ENCODE measurements around the gene SCN7A.
"Not testable (repeated sequence)": the region's sequence is repeated elsewhere in the genome, so short reads cannot be mapped to it uniquely, and the experiment has no call there.

The SCN7A gene

DNA sequence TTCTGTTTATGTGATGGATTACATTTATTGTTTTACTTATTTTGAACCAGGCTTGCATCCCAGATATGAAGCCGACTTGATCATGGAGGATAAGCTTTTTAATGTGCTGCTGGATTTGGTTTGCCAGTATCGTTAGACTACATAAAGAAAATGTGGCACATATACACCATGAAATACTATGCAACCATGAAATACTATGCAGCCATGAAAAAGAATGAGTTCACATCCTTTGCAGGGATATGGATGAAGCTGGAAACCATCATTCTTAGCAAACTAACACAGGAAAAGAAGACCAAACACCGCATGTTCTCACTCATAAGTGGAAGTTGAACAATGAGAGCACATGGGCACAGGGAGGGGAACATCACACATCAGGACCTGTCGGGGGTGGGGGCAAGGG is 38.2 kb downstream of the SCN7A start:
- H3K4me3 ChIP-seq (ENCODE audit: insufficient read depth, low read depth, low read length, poor library complexity, severe bottlenecking); H3K27ac ChIP-seq (ENCODE audit: insufficient read depth, low read length, poor library complexity, severe bottlenecking); H3K4me1 ChIP-seq (ENCODE audit: control insufficient read depth, insufficient read depth, low read length, poor library complexity, severe bottlenecking); DNase-seq; H3K36me3 ChIP-seq (ENCODE audit: control insufficient read depth, insufficient read depth, low read length); H3K9me3 ChIP-seq (ENCODE audit: control insufficient read depth, low read length); H3K27me3 ChIP-seq (replicated peaks; ENCODE audit: control insufficient read depth, insufficient read depth, low read length, poor library complexity, severe bottlenecking): not testable (repeated sequence)

DNA sequence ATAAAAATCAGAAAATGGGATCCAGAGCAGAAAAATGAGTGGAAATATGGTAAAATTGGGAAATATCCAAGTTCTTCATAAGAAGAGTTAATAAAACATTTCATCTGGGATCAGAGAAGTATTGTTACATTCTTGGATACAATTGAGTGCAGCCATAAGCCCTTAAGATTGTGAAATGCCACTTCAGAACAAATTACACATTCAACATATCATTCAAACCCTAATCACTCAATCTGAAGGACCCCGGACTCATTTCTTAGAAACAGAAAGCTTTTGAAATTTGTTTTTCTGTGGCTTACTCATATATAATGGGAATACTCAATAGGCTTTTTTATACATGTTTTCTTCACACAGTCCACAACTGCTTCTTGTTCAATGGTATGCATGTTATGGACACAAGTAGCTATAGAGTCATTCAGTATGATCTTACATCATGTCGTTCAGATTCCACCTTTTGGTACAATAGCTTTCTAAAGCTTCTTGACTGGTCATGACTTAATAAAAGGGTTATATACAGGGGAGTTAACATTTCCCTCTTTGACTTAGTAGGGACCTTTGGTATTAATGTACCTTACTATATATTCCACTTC is 39.9 kb downstream of the SCN7A start:
- H3K4me3 ChIP-seq (ENCODE audit: insufficient read depth, low read depth, low read length, poor library complexity, severe bottlenecking): no peak overlapping the region
- no peaks in the 10 kb centered on the region for H3K27me3 ChIP-seq (replicated peaks; ENCODE audit: control insufficient read depth, insufficient read depth, low read length, poor library complexity, severe bottlenecking)
- no peaks in the 10 kb centered on the region for H3K4me1 ChIP-seq (ENCODE audit: control insufficient read depth, insufficient read depth, low read length, poor library complexity, severe bottlenecking)
- no peak overlapping the region for H3K27ac ChIP-seq (ENCODE audit: insufficient read depth, low read length, poor library complexity, severe bottlenecking)
- no peaks in the 10 kb centered on the region for H3K36me3 ChIP-seq (ENCODE audit: control insufficient read depth, insufficient read depth, low read length)
- DNase-seq: no peak
- H3K9me3 ChIP-seq (ENCODE audit: control insufficient read depth, low read length): no peaks in the 10 kb centered on the region

DNA sequence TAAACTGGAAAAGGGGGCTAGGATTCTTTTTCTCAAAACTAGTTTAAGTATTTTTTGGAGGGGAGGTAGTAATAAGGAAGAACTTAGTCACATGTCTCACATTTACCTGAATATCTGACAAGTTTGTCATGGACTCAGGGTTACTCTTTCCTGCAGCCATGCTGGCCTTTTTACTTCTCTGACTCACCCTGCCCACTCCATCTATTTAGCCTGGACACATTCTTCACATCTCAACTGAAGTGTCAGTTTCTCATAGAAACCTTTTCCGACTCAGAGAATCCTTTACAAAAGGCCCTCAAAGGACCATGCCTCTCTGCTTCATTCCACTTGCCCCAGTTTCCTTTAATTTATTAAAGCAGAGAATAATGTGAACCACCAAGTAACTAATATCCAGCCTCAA is 42.6 kb downstream of the SCN7A start:
- Histone ChIP-seq H3K36me3 (ENCODE audit: control insufficient read depth, insufficient read depth, low read length) (no peaks in the 10 kb centered on the region), H3K27ac (ENCODE audit: insufficient read depth, low read length, poor library complexity, severe bottlenecking) (no peak overlapping the region), H3K27me3 (replicated peaks; ENCODE audit: control insufficient read depth, insufficient read depth, low read length, poor library complexity, severe bottlenecking) (no peaks in the 10 kb centered on the region), H3K9me3 (ENCODE audit: control insufficient read depth, low read length) (no peaks in the 10 kb centered on the region), H3K4me3 (ENCODE audit: insufficient read depth, low read depth, low read length, poor library complexity, severe bottlenecking) (no peak overlapping the region), H3K4me1 (ENCODE audit: control insufficient read depth, insufficient read depth, low read length, poor library complexity, severe bottlenecking) (no peaks in the 10 kb centered on the region)
- no peak for DNase-seq

DNA sequence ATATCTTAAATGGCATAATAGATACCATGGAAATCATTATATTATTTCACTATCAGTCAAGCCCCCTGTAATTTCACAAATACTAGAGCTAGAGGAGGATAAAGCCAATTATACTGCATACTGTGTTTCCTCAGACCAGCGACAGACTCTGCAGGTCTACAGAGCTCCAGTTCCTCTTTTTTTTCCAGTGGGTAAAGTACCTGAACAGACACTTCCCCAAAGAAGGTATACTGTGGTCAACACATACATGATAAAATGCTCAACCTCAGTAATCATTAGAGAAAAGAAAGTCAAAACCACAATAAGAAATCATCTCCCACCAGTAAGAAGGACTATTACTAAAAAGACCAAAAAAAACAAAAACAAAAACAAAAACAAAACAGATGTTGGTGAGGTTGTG is 44.6 kb downstream of the SCN7A start:
- Histone ChIP-seq H3K27ac (ENCODE audit: insufficient read depth, low read length, poor library complexity, severe bottlenecking) (no peak overlapping the region), H3K36me3 (ENCODE audit: control insufficient read depth, insufficient read depth, low read length) (no peaks in the 10 kb centered on the region), H3K27me3 (replicated peaks; ENCODE audit: control insufficient read depth, insufficient read depth, low read length, poor library complexity, severe bottlenecking) (no peaks in the 10 kb centered on the region), H3K4me1 (ENCODE audit: control insufficient read depth, insufficient read depth, low read length, poor library complexity, severe bottlenecking) (no peaks in the 10 kb centered on the region), H3K9me3 (ENCODE audit: control insufficient read depth, low read length) (no peaks in the 10 kb centered on the region), H3K4me3 (ENCODE audit: insufficient read depth, low read depth, low read length, poor library complexity, severe bottlenecking) (no peak overlapping the region)
- DNase-seq: no peak

DNA sequence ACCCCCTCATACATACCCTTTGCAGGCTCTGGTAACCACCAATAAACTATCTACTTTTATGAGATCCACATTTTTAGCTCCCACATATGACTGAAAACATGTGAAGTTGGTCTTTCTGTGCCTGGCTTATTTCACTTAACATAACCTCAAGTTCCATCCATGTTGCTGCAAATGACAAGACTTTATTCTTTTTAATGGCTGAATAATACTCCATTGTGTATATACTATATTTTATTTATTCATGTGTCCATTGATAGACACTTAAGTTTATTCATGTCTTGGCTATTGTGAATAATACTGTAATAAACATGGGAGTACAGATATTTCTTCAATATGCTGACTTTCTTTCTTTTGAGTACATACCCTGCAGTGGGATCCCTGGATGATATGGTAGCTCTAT is 45.9 kb downstream of the SCN7A start:
- no peak for DNase-seq
- Histone ChIP-seq H3K27ac (ENCODE audit: insufficient read depth, low read length, poor library complexity, severe bottlenecking) (no peak overlapping the region), H3K27me3 (replicated peaks; ENCODE audit: control insufficient read depth, insufficient read depth, low read length, poor library complexity, severe bottlenecking) (no peaks in the 10 kb centered on the region), H3K9me3 (ENCODE audit: control insufficient read depth, low read length) (no peaks in the 10 kb centered on the region), H3K36me3 (ENCODE audit: control insufficient read depth, insufficient read depth, low read length) (no peaks in the 10 kb centered on the region), H3K4me1 (ENCODE audit: control insufficient read depth, insufficient read depth, low read length, poor library complexity, severe bottlenecking) (no peaks in the 10 kb centered on the region), H3K4me3 (ENCODE audit: insufficient read depth, low read depth, low read length, poor library complexity, severe bottlenecking) (no peak overlapping the region)

DNA sequence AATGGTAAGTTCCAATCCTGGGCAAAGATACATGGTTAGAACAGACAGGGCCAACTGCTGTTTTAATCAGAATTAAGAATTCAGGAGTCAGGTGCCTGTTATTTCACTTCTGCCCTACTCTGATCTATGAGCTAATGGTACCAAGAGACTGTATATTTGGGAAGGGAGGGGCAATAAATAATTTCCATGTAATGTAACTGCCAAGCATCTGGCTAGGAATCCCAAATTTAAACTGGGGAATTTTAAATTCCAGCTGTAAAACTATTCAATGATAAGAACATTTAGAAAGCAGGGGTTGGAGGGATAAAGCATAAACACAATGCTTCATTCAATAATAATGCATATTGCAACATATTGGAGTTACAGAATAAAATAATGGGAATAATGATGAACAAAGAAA is 49.7 kb downstream of the SCN7A start:
- H3K9me3 ChIP-seq (ENCODE audit: control insufficient read depth, low read length): no peaks in the 10 kb centered on the region
- no peaks in the 10 kb centered on the region for H3K36me3 ChIP-seq (ENCODE audit: control insufficient read depth, insufficient read depth, low read length)
- no peak overlapping the region for H3K4me3 ChIP-seq (ENCODE audit: insufficient read depth, low read depth, low read length, poor library complexity, severe bottlenecking)
- no peak overlapping the region for H3K27ac ChIP-seq (ENCODE audit: insufficient read depth, low read length, poor library complexity, severe bottlenecking)
- DNase-seq: no peak
- no peaks in the 10 kb centered on the region for H3K4me1 ChIP-seq (ENCODE audit: control insufficient read depth, insufficient read depth, low read length, poor library complexity, severe bottlenecking)
- H3K27me3 ChIP-seq (replicated peaks; ENCODE audit: control insufficient read depth, insufficient read depth, low read length, poor library complexity, severe bottlenecking): no peaks in the 10 kb centered on the region

DNA sequence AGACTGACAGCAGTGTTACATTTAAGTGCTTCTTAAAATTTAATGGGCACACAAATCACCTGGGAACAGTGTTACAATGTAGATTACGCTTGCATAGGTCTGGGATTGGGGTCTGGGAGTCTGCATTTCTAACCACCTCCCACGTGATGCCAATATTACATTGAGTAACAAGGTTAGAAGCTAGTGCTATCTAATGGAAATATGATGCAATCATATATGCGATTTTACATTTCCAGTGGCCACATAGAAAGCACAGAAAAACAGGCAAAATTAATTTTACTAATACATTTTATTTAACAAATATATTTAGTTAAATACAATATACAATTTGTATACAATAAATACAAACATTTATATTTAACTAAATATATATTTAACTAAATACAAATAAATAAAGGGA is 53.7 kb downstream of the SCN7A start:
- no peak for DNase-seq
- no peaks in the 10 kb centered on the region for H3K27me3 ChIP-seq (replicated peaks; ENCODE audit: control insufficient read depth, insufficient read depth, low read length, poor library complexity, severe bottlenecking)
- H3K9me3 ChIP-seq (ENCODE audit: control insufficient read depth, low read length): no peaks in the 10 kb centered on the region
- H3K36me3 ChIP-seq (ENCODE audit: control insufficient read depth, insufficient read depth, low read length): no peaks in the 10 kb centered on the region
- H3K27ac ChIP-seq (ENCODE audit: insufficient read depth, low read length, poor library complexity, severe bottlenecking): no peak overlapping the region
- H3K4me3 ChIP-seq (ENCODE audit: insufficient read depth, low read depth, low read length, poor library complexity, severe bottlenecking): no peak overlapping the region
- no peaks in the 10 kb centered on the region for H3K4me1 ChIP-seq (ENCODE audit: control insufficient read depth, insufficient read depth, low read length, poor library complexity, severe bottlenecking)

DNA sequence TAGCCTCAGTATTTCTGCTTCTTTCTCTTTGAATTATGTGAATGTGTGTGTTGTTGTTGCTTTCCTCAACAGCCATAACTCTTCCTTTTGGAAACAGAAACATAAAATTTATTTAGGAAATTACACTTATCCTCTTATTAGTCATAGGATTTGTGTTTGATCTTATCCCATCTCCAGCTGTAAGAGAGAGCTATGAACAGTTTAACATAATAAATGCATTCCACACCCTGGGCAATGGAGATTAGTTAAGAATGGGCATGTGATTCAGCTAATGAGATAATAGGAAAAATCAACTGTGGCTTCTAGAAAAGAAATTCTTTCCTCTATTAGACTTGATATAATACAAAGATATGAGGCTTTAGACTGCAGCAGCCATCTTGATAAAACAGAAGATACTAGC is 55.0 kb downstream of the SCN7A start:
- Histone ChIP-seq H3K4me1 (ENCODE audit: control insufficient read depth, insufficient read depth, low read length, poor library complexity, severe bottlenecking) (no peaks in the 10 kb centered on the region), H3K27me3 (replicated peaks; ENCODE audit: control insufficient read depth, insufficient read depth, low read length, poor library complexity, severe bottlenecking) (no peaks in the 10 kb centered on the region), H3K36me3 (ENCODE audit: control insufficient read depth, insufficient read depth, low read length) (no peaks in the 10 kb centered on the region), H3K4me3 (ENCODE audit: insufficient read depth, low read depth, low read length, poor library complexity, severe bottlenecking) (no peak overlapping the region), H3K27ac (ENCODE audit: insufficient read depth, low read length, poor library complexity, severe bottlenecking) (no peak overlapping the region), H3K9me3 (ENCODE audit: control insufficient read depth, low read length) (no peaks in the 10 kb centered on the region)
- no peak for DNase-seq

DNA sequence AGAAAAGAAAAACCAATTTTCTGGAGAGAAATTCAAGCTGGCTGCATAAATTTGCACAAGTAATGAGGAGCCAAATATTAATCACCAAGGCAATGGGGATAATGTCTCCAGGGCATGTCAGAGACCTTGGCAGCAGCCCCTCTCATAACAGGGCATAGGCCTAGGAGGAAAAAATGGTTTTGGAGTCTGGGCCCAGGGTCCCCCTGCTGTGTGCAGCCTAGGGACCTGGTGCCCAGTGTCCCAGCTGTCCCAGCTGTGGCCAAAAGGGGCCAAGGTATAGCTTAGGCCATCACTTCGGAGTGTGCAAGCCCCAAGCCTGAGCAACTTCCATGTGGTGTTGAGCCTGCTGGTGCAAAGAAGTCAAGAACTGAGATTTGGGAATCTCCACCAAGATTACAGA is 57.1 kb downstream of the SCN7A start:
- H3K4me1 ChIP-seq (ENCODE audit: control insufficient read depth, insufficient read depth, low read length, poor library complexity, severe bottlenecking): no peaks in the 10 kb centered on the region
- H3K9me3 ChIP-seq (ENCODE audit: control insufficient read depth, low read length): no peaks in the 10 kb centered on the region
- DNase-seq: no peak
- H3K36me3 ChIP-seq (ENCODE audit: control insufficient read depth, insufficient read depth, low read length): no peaks in the 10 kb centered on the region
- no peak overlapping the region for H3K4me3 ChIP-seq (ENCODE audit: insufficient read depth, low read depth, low read length, poor library complexity, severe bottlenecking)
- H3K27me3 ChIP-seq (replicated peaks; ENCODE audit: control insufficient read depth, insufficient read depth, low read length, poor library complexity, severe bottlenecking): no peaks in the 10 kb centered on the region
- H3K27ac ChIP-seq (ENCODE audit: insufficient read depth, low read length, poor library complexity, severe bottlenecking): no peak overlapping the region

DNA sequence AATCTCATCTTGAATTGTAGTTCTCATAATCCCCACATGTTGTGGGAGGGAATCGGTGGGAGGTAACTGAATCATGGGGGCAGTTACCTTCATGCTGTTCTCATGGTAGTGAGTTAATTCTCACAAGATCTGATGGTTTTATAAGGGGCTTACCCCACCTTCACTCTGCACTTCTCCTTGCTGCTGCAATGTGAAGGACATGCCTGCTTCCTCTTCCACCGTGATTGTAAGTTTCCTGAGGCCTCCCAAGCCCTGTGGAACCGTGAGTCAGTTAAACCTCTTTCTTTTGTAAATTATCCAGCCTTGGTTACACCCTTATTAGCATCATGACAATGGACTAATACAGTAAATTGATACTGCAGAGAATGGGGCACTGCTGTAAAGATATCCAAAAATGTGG is 57.9 kb downstream of the SCN7A start:
- H3K9me3 ChIP-seq (ENCODE audit: control insufficient read depth, low read length): no peaks in the 10 kb centered on the region
- no peaks in the 10 kb centered on the region for H3K36me3 ChIP-seq (ENCODE audit: control insufficient read depth, insufficient read depth, low read length)
- no peak overlapping the region for H3K4me3 ChIP-seq (ENCODE audit: insufficient read depth, low read depth, low read length, poor library complexity, severe bottlenecking)
- no peak overlapping the region for H3K27ac ChIP-seq (ENCODE audit: insufficient read depth, low read length, poor library complexity, severe bottlenecking)
- no peaks in the 10 kb centered on the region for H3K27me3 ChIP-seq (replicated peaks; ENCODE audit: control insufficient read depth, insufficient read depth, low read length, poor library complexity, severe bottlenecking)
- no peaks in the 10 kb centered on the region for H3K4me1 ChIP-seq (ENCODE audit: control insufficient read depth, insufficient read depth, low read length, poor library complexity, severe bottlenecking)
- no peak for DNase-seq

DNA sequence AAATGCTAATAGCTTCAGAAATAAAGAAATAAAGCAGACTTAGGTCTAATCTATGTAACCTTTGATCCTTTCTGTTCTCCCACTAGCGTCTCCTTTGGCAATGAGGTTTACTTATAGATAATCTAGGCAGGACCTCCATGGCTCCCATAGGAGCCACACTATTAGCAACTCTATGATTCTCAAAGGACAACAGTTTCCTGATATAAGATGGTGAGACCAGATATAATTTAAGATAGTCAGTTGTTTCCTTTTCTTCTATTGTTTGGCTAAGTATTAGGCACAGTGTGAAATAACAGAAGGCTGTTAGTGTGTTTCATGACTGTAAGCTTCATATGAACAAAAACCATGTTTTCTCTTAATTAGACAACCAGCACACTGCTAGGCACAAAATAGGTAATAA is 59.6 kb downstream of the SCN7A start:
- no peaks in the 10 kb centered on the region for H3K4me1 ChIP-seq (ENCODE audit: control insufficient read depth, insufficient read depth, low read length, poor library complexity, severe bottlenecking)
- H3K27ac ChIP-seq (ENCODE audit: insufficient read depth, low read length, poor library complexity, severe bottlenecking): no peak overlapping the region
- no peaks in the 10 kb centered on the region for H3K9me3 ChIP-seq (ENCODE audit: control insufficient read depth, low read length)
- no peaks in the 10 kb centered on the region for H3K36me3 ChIP-seq (ENCODE audit: control insufficient read depth, insufficient read depth, low read length)
- DNase-seq: no peak
- no peaks in the 10 kb centered on the region for H3K27me3 ChIP-seq (replicated peaks; ENCODE audit: control insufficient read depth, insufficient read depth, low read length, poor library complexity, severe bottlenecking)
- no peak overlapping the region for H3K4me3 ChIP-seq (ENCODE audit: insufficient read depth, low read depth, low read length, poor library complexity, severe bottlenecking)

Measured in effector memory CD4-positive, alpha-beta T cell (primary cell).